Vagina (tissue), 2 donors: ENCODE data around the gene LECT2. TPM values are rescaled to one million over a fixed set of nuclear protein-coding genes. Genes with fewer than 3 reads are reported as not detected.
A peak's percentile ranks its signal among the peaks of the same experiment; 100 is the strongest.

Experiments
- DNase-seq, 2 donors: peaks; one replicate each; pipeline ENCODE4 v3.0.0-alpha.2; 2017; ENCODE audit errors: extremely low spot score in 2 of 2
- H3K27ac ChIP-seq: fragments of 200-600 bp; sonication (generic); one replicate; pipeline ENCODE4 v1.5.1; 2019
- H3K27me3 ChIP-seq: fragments of 200-600 bp; sonication (generic); one replicate; pipeline ENCODE4 v1.5.1; 2019
- H3K36me3 ChIP-seq, 2 donors: fragments of 200-600 bp; sonication (generic); one replicate each; pipeline ENCODE4 v1.5.1; 2017 to 2019
- H3K4me1 ChIP-seq: fragments of 200-600 bp; sonication (generic); one replicate; pipeline ENCODE4 v1.5.1; 2019
- H3K4me3 ChIP-seq, 2 donors: fragments of 200-600 bp; sonication (generic); 1 replicate in 1 of 2; 2 replicates in 1 of 2; pipeline ENCODE4 v1.5.1; 2016 to 2019
- H3K9me3 ChIP-seq: fragments of 200-600 bp; sonication (generic); one replicate; pipeline ENCODE4 v1.5.1; 2019
- CTCF ChIP-seq, 3 experiments: fragments of 450-650 bp in 2 of 3; fragments of 200-600 bp in 1 of 3; sonication (generic) in 1 of 3; IDR thresholded peaks; one replicate each; pipeline ENCODE4 v1.5.1; 2017 to 2019; ENCODE audit warnings: antibody characterized with exemption in 3 of 3, mild to moderate bottlenecking in 2 of 3, moderate library complexity in 2 of 3
- POLR2A ChIP-seq, 2 donors: fragments of 450-650 bp; IDR thresholded peaks; one replicate each; pipeline ENCODE4 v1.6.1; 2017; ENCODE audit warnings: antibody characterized with exemption in 2 of 2, mild to moderate bottlenecking in 2 of 2, moderate library complexity in 2 of 2
- POLR2AphosphoS5 ChIP-seq, 2 donors: sonication (generic); formaldehyde crosslinking; IDR thresholded peaks; one replicate each; pipeline ENCODE4 v1.9.0; 2017; ENCODE audit warnings: antibody characterized with exemption in 2 of 2, mild to moderate bottlenecking in 2 of 2, low read depth in 1 of 2; ENCODE audit not compliant: insufficient read depth in 1 of 2
- intact Hi-C: fragments of 100-400 bp; cut with DNase I; formaldehyde crosslinking; loops from one replicate; pipeline ENCODE4 v1.15.1; 2023
- total RNA-seq: library from RNA; depleted of rRNA; stranded (reverse); fragments of >200 nt; gene quantifications from one replicate; pipeline ENCODE4 v1.2.3, GENCODE V29; 2016

The LECT2 gene
- not detected for total RNA-seq

DNA sequence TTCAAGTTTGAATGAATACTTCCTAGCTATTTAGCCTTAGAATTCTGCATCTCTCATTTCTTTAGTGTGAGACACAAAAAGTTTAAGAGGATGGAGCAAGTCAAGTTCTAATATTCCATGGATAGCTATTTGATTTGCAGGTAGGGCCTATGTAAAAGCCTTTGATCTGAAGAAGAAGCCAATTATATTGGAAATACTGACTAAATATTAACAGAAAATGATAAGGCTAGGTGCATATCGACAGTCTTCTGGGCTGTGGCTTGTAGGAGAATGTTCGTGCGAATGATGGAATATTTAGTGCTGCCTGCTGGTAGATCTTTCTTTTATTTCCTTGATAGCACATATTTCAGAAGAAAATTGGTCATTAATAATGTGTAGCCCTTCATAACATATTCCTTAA is at the start of gene LECT2:
TSS of gene LECT2 (minus strand) at position 85 of the 400 bp plus-strand sequence. CDS start 150 bp downstream, outside the sequence.
- H3K27ac ChIP-seq, result no peak within 1 kb of the TSS
- H3K4me1 ChIP-seq, result no peaks in the 10 kb centered on the region
- no peak within 1 kb of the TSS for H3K4me3 ChIP-seq
- no peak for TF ChIP-seq CTCF (IDR thresholded peaks at IDR 0.05)
- no peak for TF ChIP-seq POLR2AphosphoS5 (IDR thresholded peaks at IDR 0.05; ENCODE audit: insufficient read depth in 1 of 2, low read depth in 1 of 2)
- DNase-seq, result no peak
- intact Hi-C loops, result no loop called here
- H3K27me3 ChIP-seq, result no peaks in the 10 kb centered on the region
- no peaks in the 10 kb centered on the region for H3K9me3 ChIP-seq
- no peaks in the 10 kb centered on the region for H3K36me3 ChIP-seq

GRCh38 chr5:136004436-136004835 is 49.7 kb upstream of the LECT2 start:
- no peaks in the 10 kb centered on the region for H3K9me3 ChIP-seq
- intact Hi-C loops, result no loop called here
- H3K27me3 ChIP-seq, result no peaks in the 10 kb centered on the region
- H3K4me1 ChIP-seq, result no peaks in the 10 kb centered on the region
- no peak for DNase-seq
- H3K4me3 ChIP-seq, result no peak overlapping the region
- H3K36me3 ChIP-seq, result no peaks in the 10 kb centered on the region
- H3K27ac ChIP-seq, result no peak overlapping the region
- TF ChIP-seq POLR2A (IDR thresholded peaks at IDR 0.05) (no peak), CTCF (IDR thresholded peaks at IDR 0.05) (no peak), POLR2AphosphoS5 (IDR thresholded peaks at IDR 0.05; ENCODE audit: insufficient read depth in 1 of 2, low read depth in 1 of 2) (no peak)

GRCh38 chr5:136001466-136001981 is 46.7 kb upstream of the LECT2 start:
- Histone ChIP-seq H3K4me3 (no peak overlapping the region), H3K27me3 (no peaks in the 10 kb centered on the region), H3K9me3 (no peaks in the 10 kb centered on the region), H3K27ac (peak overlapping the region; percentile 6), H3K4me1 (no peaks in the 10 kb centered on the region), H3K36me3 (no peaks in the 10 kb centered on the region)
- intact Hi-C loops, result no loop called here
- TF ChIP-seq POLR2A (IDR thresholded peaks at IDR 0.05) (no peak), CTCF (IDR thresholded peaks at IDR 0.05) (no peak), POLR2AphosphoS5 (IDR thresholded peaks at IDR 0.05; ENCODE audit: insufficient read depth in 1 of 2, low read depth in 1 of 2) (peak in 1 of 2 donors; percentile 64)
- DNase-seq, result no peak

DNA sequence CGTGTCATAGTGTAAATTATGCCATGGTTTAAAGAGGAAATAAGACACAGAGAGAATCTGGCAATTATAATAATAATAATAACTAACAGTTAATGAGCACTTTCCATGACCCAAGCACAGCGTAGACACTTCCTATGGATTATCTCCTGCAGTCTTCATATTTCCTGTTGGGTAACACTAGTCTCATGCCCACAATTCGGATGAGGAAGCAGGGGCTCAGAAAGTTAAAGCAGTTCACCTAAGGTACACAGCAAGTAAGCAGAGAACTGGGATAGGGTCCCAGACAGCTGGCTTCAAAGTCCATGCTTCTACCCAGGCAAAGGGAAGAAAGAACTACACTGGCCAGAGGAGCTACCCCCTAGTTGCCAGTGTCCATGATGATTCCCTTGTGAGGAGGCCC is 46.1 kb upstream of the LECT2 start:
- no peak for TF ChIP-seq POLR2A (IDR thresholded peaks at IDR 0.05)
- no peak for TF ChIP-seq CTCF (IDR thresholded peaks at IDR 0.05)
- TF ChIP-seq POLR2AphosphoS5 (IDR thresholded peaks at IDR 0.05; ENCODE audit: insufficient read depth in 1 of 2, low read depth in 1 of 2), result no peak
- intact Hi-C loops, result no loop called here

GRCh38 chr5:136000147-136000546 is 45.4 kb upstream of the LECT2 start:
- no peak for TF ChIP-seq CTCF (IDR thresholded peaks at IDR 0.05)
- TF ChIP-seq POLR2AphosphoS5 (IDR thresholded peaks at IDR 0.05; ENCODE audit: insufficient read depth in 1 of 2, low read depth in 1 of 2), result no peak
- no peak for TF ChIP-seq POLR2A (IDR thresholded peaks at IDR 0.05)
- no peak for DNase-seq
- H3K27me3 ChIP-seq, result no peaks in the 10 kb centered on the region
- H3K9me3 ChIP-seq, result no peaks in the 10 kb centered on the region
- intact Hi-C loops, result no loop called here
- no peaks in the 10 kb centered on the region for H3K4me1 ChIP-seq
- H3K4me3 ChIP-seq, result no peak overlapping the region
- no peak overlapping the region for H3K27ac ChIP-seq
- no peaks in the 10 kb centered on the region for H3K36me3 ChIP-seq

More for the DNA sequence above, 46.1 kb upstream of the LECT2 start:
- no peaks in the 10 kb centered on the region for H3K27me3 ChIP-seq
- no peak overlapping the region for H3K4me3 ChIP-seq
- H3K27ac ChIP-seq, result no peak overlapping the region
- H3K36me3 ChIP-seq, result no peaks in the 10 kb centered on the region
- no peak for DNase-seq
- no peaks in the 10 kb centered on the region for H3K9me3 ChIP-seq
- H3K4me1 ChIP-seq, result no peaks in the 10 kb centered on the region
